ENCODE results near the gene PXDC1.

DNA sequence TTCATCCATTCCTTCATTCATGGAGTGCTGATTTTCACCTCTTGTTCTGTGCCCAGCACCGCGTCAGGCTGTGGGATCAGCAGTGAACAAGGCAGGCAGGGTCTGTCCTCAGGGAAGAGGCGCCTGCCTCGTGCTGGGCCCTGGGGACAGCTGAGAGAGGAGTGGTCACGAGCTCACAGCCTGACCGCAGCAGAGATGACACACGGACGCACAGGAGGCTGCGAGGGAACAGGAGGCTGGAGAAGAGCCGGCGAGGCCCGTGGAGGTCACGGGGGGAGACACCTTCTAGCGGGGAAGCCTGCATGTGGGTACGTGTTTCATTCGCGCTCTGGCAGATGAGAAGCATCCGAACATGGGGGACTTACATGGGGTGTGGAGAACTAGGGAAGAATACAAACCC, 27.5 kb downstream of the PXDC1 start:
- TF ChIP-seq, protein P1, sequence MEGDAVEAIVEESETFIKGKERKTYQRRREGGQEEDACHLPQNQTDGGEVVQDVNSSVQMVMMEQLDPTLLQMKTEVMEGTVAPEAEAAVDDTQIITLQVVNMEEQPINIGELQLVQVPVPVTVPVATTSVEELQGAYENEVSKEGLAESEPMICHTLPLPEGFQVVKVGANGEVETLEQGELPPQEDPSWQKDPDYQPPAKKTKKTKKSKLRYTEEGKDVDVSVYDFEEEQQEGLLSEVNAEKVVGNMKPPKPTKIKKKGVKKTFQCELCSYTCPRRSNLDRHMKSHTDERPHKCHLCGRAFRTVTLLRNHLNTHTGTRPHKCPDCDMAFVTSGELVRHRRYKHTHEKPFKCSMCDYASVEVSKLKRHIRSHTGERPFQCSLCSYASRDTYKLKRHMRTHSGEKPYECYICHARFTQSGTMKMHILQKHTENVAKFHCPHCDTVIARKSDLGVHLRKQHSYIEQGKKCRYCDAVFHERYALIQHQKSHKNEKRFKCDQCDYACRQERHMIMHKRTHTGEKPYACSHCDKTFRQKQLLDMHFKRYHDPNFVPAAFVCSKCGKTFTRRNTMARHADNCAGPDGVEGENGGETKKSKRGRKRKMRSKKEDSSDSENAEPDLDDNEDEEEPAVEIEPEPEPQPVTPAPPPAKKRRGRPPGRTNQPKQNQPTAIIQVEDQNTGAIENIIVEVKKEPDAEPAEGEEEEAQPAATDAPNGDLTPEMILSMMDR (IDR thresholded peaks at IDR 0.05) = no peak
- TF ChIP-seq POLR2A (IDR thresholded peaks at IDR 0.05) = no peak

All from thyroid gland (tissue), 4 donors.